ENCODE results near the gene PARD6G. TPM values are rescaled to one million over a fixed set of nuclear protein-coding genes. Genes with fewer than 3 reads are reported as not detected.
"Not testable (repeated sequence)": the region's sequence is repeated elsewhere in the genome, so short reads cannot be mapped to it uniquely, and the experiment has no call there.

PARD6G gene
- total and polyA plus RNA-seq, 9 of the 15 experiments (the other 6 are each of a cell fraction or from before 2014, with no cell fraction given): 0.03 to 1.2 (median 0.26) TPM

DNA sequence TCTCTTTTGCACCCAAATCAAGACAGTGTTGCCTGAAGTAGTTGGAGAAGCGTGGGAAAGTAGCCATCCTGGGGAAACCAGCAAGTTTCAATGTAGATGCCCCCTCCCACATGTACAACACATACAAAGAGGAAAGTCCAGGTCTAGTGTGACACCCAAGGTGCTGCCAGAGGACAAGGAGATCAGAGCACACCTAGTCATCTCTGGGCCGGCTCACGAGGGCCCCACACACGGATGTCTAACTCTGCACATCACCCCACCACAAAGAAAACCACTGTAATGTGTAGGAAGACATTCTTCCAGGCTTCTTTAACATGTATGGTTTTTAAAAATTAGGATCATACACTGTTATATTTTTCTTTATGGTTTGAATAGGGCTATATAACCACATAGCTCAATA is 21.6 kb downstream of the PARD6G start (continued):
- TF ChIP-seq PHF8 (IDR thresholded peaks at IDR 0.05; ENCODE audit: borderline replicate concordance, low read length): no peak
- no peak for TF ChIP-seq POLR2AphosphoS5 (IDR thresholded peaks at IDR 0.05; ENCODE audit: control insufficient read depth, insufficient read depth, low read depth, low read length)
- TF ChIP-seq, protein P1, sequence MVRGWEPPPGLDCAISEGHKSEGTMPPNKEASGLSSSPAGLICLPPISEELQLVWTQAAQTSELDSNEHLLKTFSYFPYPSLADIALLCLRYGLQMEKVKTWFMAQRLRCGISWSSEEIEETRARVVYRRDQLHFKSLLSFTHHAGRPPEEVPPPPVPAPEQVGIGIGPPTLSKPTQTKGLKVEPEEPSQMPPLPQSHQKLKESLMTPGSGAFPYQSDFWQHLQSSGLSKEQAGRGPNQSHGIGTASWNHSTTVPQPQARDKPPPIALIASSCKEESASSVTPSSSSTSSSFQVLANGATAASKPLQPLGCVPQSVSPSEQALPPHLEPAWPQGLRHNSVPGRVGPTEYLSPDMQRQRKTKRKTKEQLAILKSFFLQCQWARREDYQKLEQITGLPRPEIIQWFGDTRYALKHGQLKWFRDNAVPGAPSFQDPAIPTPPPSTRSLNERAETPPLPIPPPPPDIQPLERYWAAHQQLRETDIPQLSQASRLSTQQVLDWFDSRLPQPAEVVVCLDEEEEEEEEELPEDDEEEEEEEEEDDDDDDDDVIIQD (CRISPR knock-in tag; IDR thresholded peaks at IDR 0.05): no peak

DNA sequence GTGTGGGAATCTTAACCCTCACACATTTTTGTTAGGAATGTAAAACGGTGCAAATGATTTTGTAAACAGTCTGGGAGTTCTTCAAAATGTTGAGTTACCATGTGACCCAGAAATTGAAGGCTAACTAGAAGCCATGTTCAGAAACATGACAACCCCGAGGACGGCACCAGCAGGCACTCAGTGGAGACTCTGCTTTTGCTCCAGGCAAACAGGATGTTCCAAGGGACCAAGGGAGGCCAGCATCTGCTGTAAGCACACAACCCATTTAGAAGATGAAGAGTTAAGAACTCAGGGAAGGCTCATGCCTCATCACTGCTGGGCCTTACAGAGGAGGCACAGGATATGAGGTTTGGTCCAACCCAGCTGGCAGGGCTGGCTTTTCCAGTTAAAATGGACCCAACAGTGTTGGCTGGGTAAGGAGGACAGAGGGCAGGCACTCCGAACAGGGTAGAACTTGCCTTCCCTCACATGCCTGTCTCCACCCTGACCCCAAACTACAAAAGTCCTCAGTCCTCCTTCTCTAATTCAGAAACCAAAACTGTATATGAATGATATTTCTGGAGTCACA is 23.6 kb downstream of the PARD6G start:
- no peaks in the 10 kb centered on the region for H4K20me1 ChIP-seq (replicated peaks; ENCODE audit: control insufficient read depth, insufficient read depth, low read length)
- no peaks in the 10 kb centered on the region for H3K4me1 ChIP-seq (replicated peaks in 1 of 2; ENCODE audit: control insufficient read depth in 2 of 2, insufficient read depth in 2 of 2, low read length in 2 of 2)
- no peak overlapping the region for H2AFZ ChIP-seq (ENCODE audit: low read depth, low read length)
- intact Hi-C loops (cut with micrococcal nuclease) (no loop called here), in situ Hi-C loops (cut with MboI) (no loop called here)
- CTCF ChIA-PET (ENCODE audit: low intra/inter-chr PET ratio): no interaction called here
- no peaks in the 10 kb centered on the region for H3K79me2 ChIP-seq (ENCODE audit: control insufficient read depth, insufficient read depth, low read length)
- 0% methylated on average over 3 of the region's 4 CpGs for WGBS (ENCODE audit: insufficient coverage, low coverage, missing lambda C conversion rate)
- no peak for DNase-seq (ENCODE audit: extremely low read depth in 1 of 4, low spot score in 3 of 4)
- POLR2A ChIA-PET: no interaction called here
- H3K27me3 ChIP-seq (ENCODE audit: control insufficient read depth in 2 of 2, insufficient read depth in 2 of 2, low read length in 2 of 2): peaks cover 0 to 5% of the 10 kb centered on the region in 2 experiments; a peak in 3 of 5 replicates
- no peak overlapping the region for H3K4me2 ChIP-seq (ENCODE audit: insufficient read depth, low read length)
- TF ChIP-seq CEBPG (CRISPR knock-in tag; IDR thresholded peaks at IDR 0.05): no peak
- TF ChIP-seq CEBPG (tag; conservative IDR thresholded peaks at IDR 0.05 in 1 of 2, IDR thresholded peaks at IDR 0.05 in 1 of 2): no peak
- no peak overlapping the region for H3K4me3 ChIP-seq
- H3K9ac ChIP-seq (ENCODE audit: insufficient read depth in 1 of 2, low read depth in 2 of 2, low read length in 2 of 2): no peak overlapping the region
- no peak for ATAC-seq
- no peak overlapping the region for H3K27ac ChIP-seq (ENCODE audit: extremely low read depth, low read depth, low read length)
- no peaks in the 10 kb centered on the region for H3K9me3 ChIP-seq (replicated peaks; ENCODE audit: control insufficient read depth, insufficient read depth, low read depth, low read length)
- BruUV-seq (replicated peaks): no TSS peak
- no peak for FAIRE-seq
- H3K36me3 ChIP-seq (ENCODE audit: control insufficient read depth, insufficient read depth, low read length): no peaks in the 10 kb centered on the region
- H3K9me1 ChIP-seq (ENCODE audit: control insufficient read depth, insufficient read depth, low read length): no peaks in the 10 kb centered on the region

DNA sequence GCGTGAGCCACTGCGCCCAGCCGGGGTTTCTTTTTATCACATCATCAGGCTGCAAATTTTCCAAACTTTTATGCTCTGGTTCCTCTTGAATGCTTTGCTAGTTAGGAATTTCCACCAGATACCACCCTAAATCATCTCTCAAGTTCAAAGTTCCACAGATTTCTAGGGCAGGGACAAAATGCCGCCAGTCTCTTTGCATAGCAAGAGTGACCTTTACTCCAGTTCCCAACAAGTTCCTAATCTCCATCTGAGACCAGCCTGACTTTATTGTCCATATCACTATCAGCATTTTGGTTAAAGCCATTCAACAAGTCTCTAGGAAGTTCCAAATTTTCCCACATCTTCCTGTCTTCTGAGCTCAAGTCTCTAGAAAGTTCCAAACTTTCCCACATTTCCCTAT is 27.8 kb downstream of the PARD6G start:
- CTCF ChIA-PET (ENCODE audit: low intra/inter-chr PET ratio); H2AFZ ChIP-seq (ENCODE audit: low read depth, low read length); H3K4me2 ChIP-seq (ENCODE audit: insufficient read depth, low read length); H3K9ac ChIP-seq (ENCODE audit: insufficient read depth in 1 of 2, low read depth in 2 of 2, low read length in 2 of 2); H3K9me3 ChIP-seq (replicated peaks; ENCODE audit: control insufficient read depth, insufficient read depth, low read depth, low read length); BruUV-seq (replicated peaks); H3K27me3 ChIP-seq (ENCODE audit: control insufficient read depth in 2 of 2, insufficient read depth in 2 of 2, low read length in 2 of 2); H4K20me1 ChIP-seq (replicated peaks; ENCODE audit: control insufficient read depth, insufficient read depth, low read length); ATAC-seq; in situ Hi-C loops (cut with MboI); H3K4me3 ChIP-seq; H3K27ac ChIP-seq (ENCODE audit: extremely low read depth, low read depth, low read length); DNase-seq (ENCODE audit: extremely low read depth in 1 of 4, low spot score in 3 of 4); H3K79me2 ChIP-seq (ENCODE audit: control insufficient read depth, insufficient read depth, low read length); H3K9me1 ChIP-seq (ENCODE audit: control insufficient read depth, insufficient read depth, low read length); H3K36me3 ChIP-seq (ENCODE audit: control insufficient read depth, insufficient read depth, low read length); H3K4me1 ChIP-seq (replicated peaks in 1 of 2; ENCODE audit: control insufficient read depth in 2 of 2, insufficient read depth in 2 of 2, low read length in 2 of 2); POLR2A ChIA-PET; FAIRE-seq; intact Hi-C loops (cut with micrococcal nuclease): not testable (repeated sequence)
- 0% methylated on average over 4 of the region's 4 CpGs for WGBS (ENCODE audit: insufficient coverage, low coverage, missing lambda C conversion rate)
